Panc1 (cell line): ENCODE data around the gene MLANA. TPM values are rescaled to one million over a fixed set of nuclear protein-coding genes. Genes with fewer than 3 reads are reported as not detected.

Source experiments
- ATAC-seq: fragments of 200-7000 bp; cut with Tn5 transposase; 2 replicates; pipeline ENCODE4 v1.9.1; 2020; ENCODE audit warnings: mild to moderate bottlenecking, moderate library complexity
- BruUV-seq: library from RNA; stranded (reverse); fragments of 400-500 nt; replicated peaks from 2 replicates; lab custom pipeline; 2021; lab: Mats Ljungman, UMichigan
- CTCF ChIA-PET: fragments of 300-600 bp; sonication (Branson Sonifier 250); formaldehyde crosslinking; loops from one replicate; lab custom pipeline; 2022; ENCODE audit warnings: antibody characterized with exemption; lab: Charles Lee
- POLR2A ChIA-PET: fragments of 300-600 bp; sonication (Branson Sonifier 250); formaldehyde crosslinking; loops from one replicate; lab custom pipeline; 2022; ENCODE audit warnings: antibody characterized with exemption; lab: Charles Lee
- DNase-seq: peaks from one replicate; pipeline ENCODE4 v3.0.0-alpha.2; 2010; ENCODE audit warnings: low read depth, low spot score
- H3K27ac ChIP-seq: 2 replicates; pipeline ENCODE4 v1.5.1; 2011; ENCODE audit warnings: mild to moderate bottlenecking, low read length, inconsistent platforms
- H3K27me3 ChIP-seq: fragments of 200-500 bp; sonication (Bioruptor generic); 2 replicates; pipeline ENCODE4 v1.6.0; 2014; ENCODE audit warnings: low read length, inconsistent platforms; ENCODE audit not compliant: control insufficient read depth, insufficient read depth
- H3K36me3 ChIP-seq: fragments of 200-500 bp; sonication (Bioruptor generic); 2 replicates; pipeline ENCODE4 v1.5.1; 2014; ENCODE audit warnings: inconsistent platforms, mild to moderate bottlenecking, low read length, moderate library complexity; ENCODE audit not compliant: control insufficient read depth, insufficient read depth
- H3K4me1 ChIP-seq: 2 replicates; pipeline ENCODE4 v1.5.1; 2011; ENCODE audit warnings: inconsistent platforms, mild to moderate bottlenecking, low read length, moderate library complexity; ENCODE audit not compliant: control insufficient read depth, insufficient read depth
- H3K4me3 ChIP-seq, 2 experiments: 2 replicates each; pipeline ENCODE4 v1.5.1; 2011 to 2012; ENCODE audit warnings: low read depth in 2 of 2, low read length in 2 of 2, mild to moderate bottlenecking in 2 of 2, inconsistent platforms in 1 of 2, moderate library complexity in 1 of 2
- H3K9me3 ChIP-seq: fragments of 200-500 bp; sonication (Bioruptor generic); 2 replicates; pipeline ENCODE4 v1.5.1; 2014; ENCODE audit warnings: low read depth, mild to moderate bottlenecking, inconsistent platforms, low read length, moderate library complexity; ENCODE audit not compliant: control insufficient read depth, insufficient read depth
- CTCF ChIP-seq: fragments of 450-650 bp; IDR thresholded peaks from 2 replicates; pipeline ENCODE4 v1.5.1; 2017; ENCODE audit warnings: mild to moderate bottlenecking
- POLR2AphosphoS5 ChIP-seq: IDR thresholded peaks from 2 replicates; pipeline ENCODE4 v1.6.1; 2012; ENCODE audit warnings: mild to moderate bottlenecking, low read depth, low read length, moderate library complexity
- REST ChIP-seq, 2 experiments: IDR thresholded peaks; 2 replicates each; pipeline ENCODE4 v1.6.1; 2011 to 2012; ENCODE audit warnings: low read depth in 2 of 2, control low read depth in 1 of 2, low read length in 1 of 2, mild to moderate bottlenecking in 1 of 2, moderate library complexity in 1 of 2; ENCODE audit not compliant: insufficient read depth in 1 of 2
- SIN3A ChIP-seq: IDR thresholded peaks from 2 replicates; pipeline ENCODE4 v1.6.1; 2012; ENCODE audit warnings: low read depth, mild to moderate bottlenecking, low read length, moderate library complexity, borderline replicate concordance; ENCODE audit not compliant: insufficient read depth
- TCF7L2 ChIP-seq: IDR thresholded peaks from 2 replicates; pipeline ENCODE4 v1.6.1; 2011; ENCODE audit warnings: mild to moderate bottlenecking, low read depth, low read length, inconsistent platforms
- in situ Hi-C: cut with HindIII; loops from 2 replicates; pipeline ENCODE4 v1.10.0; 2016; ENCODE audit warnings: low sequenced_read_pairs, low pct_unique_long_range_greater_than_20kb
- intact Hi-C: fragments of 100-400 bp; cut with micrococcal nuclease; formaldehyde crosslinking; loops from one replicate; pipeline ENCODE4 v1.10.0; 2022; ENCODE audit not compliant: unreplicated experiment
- total RNA-seq: library from RNA; stranded (reverse); gene quantifications from one replicate; pipeline ENCODE4 v1.2.1, GENCODE V29; 2021; ENCODE audit not compliant: unreplicated experiment

Gene MLANA
- total RNA-seq, 1 experiment from 2014 or later, result not detected

DNA sequence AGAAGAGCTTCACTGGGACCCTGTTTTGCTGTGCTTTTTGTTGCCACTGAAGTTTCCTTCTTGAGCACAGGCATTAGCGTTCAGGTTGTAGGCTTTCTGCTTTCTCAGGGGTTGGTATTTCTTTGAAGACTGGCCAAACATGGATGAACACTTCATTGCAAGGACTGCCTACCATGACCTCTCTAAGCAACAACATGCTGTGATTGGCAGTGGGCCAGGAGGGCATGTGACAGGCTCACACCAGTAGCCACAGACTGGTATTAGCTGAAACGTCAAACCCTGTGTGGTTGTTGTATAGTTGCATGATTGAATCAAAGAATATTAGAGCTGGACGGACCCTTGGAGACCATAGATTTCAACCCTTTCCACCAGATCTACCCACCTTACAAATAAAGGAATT lies 20.0 kb upstream of the MLANA start:
- no peak for TF ChIP-seq CTCF
- TF ChIP-seq SIN3A, result no peak
- no peak for TF ChIP-seq POLR2AphosphoS5
- TF ChIP-seq TCF7L2, result no peak
- TF ChIP-seq REST (IDR thresholded peaks at IDR 0.05; ENCODE audit: insufficient read depth in 1 of 2, low read depth in 2 of 2, low read length in 1 of 2), result no peak
- Histone ChIP-seq H3K4me1 (no peaks in the 10 kb centered on the region), H3K27ac (no peak overlapping the region), H3K27me3 (no peaks in the 10 kb centered on the region), H3K4me3 (no peak overlapping the region), H3K9me3 (no peaks in the 10 kb centered on the region), H3K36me3 (no peaks in the 10 kb centered on the region)
- no peak for DNase-seq
- POLR2A ChIA-PET, result no interaction called here
- intact Hi-C loops (no loop called here), in situ Hi-C loops (no loop called here)
- no TSS peak for BruUV-seq
- CTCF ChIA-PET, result no interaction called here
- no peak for ATAC-seq

DNA sequence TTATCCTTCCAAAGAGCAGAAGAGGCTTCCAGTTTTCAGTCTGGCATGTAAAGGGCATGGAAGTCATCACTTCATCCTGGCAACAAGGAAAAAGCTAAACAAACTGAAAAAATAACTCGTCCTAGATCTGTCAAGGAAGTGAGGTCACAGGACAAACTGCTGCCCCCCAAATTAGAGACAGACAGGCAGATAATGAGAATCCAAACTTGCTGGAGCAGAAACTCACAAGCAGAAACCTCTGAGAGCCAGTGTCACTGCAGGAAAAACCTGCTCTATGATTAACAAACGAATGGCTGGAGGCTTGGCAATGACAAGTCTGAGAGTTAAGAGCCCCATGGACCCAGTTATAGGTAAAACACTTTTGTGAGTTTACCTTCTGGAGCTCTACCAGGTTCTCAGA lies 18.9 kb upstream of the MLANA start:
- no peak overlapping the region for H3K4me3 ChIP-seq
- no TSS peak for BruUV-seq
- H3K4me1 ChIP-seq, result no peaks in the 10 kb centered on the region
- ChIA-PET CTCF (no interaction called here), POLR2A (no interaction called here)
- no peaks in the 10 kb centered on the region for H3K9me3 ChIP-seq
- TF ChIP-seq SIN3A (no peak), REST (IDR thresholded peaks at IDR 0.05; ENCODE audit: insufficient read depth in 1 of 2, low read depth in 2 of 2, low read length in 1 of 2) (no peak)
- no peak overlapping the region for H3K27ac ChIP-seq
- ATAC-seq (no peak), DNase-seq (no peak)
- no peaks in the 10 kb centered on the region for H3K36me3 ChIP-seq
- no peaks in the 10 kb centered on the region for H3K27me3 ChIP-seq
- in situ Hi-C loops, result no loop called here
- intact Hi-C loops, result no loop called here
